ENCODE measurements around the gene SERGEF.

DNA sequence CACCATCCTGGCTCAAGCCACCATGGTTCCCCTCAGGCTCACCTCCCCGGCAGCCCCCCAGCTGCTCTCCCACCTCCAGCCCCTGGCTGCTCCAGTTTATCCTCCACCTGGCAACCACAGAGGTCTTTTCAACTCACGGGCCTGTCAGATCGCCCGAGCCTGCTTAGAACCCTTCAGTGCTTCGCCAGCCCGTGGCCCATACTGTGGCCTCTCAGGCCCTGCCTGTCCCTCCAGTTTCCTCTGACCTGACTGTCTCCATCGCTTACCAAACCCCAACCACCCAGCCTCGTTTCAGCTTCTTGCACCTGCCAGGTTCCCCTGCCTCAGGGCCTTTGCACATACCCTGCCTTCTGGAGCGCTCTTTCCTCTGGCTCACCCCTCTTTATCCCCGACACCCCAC, 271.4 kb downstream of the SERGEF start:
- TF ChIP-seq, protein P1, sequence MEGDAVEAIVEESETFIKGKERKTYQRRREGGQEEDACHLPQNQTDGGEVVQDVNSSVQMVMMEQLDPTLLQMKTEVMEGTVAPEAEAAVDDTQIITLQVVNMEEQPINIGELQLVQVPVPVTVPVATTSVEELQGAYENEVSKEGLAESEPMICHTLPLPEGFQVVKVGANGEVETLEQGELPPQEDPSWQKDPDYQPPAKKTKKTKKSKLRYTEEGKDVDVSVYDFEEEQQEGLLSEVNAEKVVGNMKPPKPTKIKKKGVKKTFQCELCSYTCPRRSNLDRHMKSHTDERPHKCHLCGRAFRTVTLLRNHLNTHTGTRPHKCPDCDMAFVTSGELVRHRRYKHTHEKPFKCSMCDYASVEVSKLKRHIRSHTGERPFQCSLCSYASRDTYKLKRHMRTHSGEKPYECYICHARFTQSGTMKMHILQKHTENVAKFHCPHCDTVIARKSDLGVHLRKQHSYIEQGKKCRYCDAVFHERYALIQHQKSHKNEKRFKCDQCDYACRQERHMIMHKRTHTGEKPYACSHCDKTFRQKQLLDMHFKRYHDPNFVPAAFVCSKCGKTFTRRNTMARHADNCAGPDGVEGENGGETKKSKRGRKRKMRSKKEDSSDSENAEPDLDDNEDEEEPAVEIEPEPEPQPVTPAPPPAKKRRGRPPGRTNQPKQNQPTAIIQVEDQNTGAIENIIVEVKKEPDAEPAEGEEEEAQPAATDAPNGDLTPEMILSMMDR (conservative IDR thresholded peaks at IDR 0.05) = no peak
- no peak for TF ChIP-seq EZH2 (IDR thresholded peaks at IDR 0.05; ENCODE audit: low read depth)

All from PC-9 (cell line).